Fibroblast of lung (primary cell): ENCODE data around the gene TBC1D22A. TPM values are rescaled to one million over a fixed set of nuclear protein-coding genes. Genes with fewer than 3 reads are reported as not detected.

Experiments used
- DNase-seq, 2 donors: peaks; one replicate each; pipeline versions ENCODE4 v3.0.0 to v3.0.0-alpha.2; 2010; ENCODE audit warnings: low read depth in 2 of 2
- H2AFZ ChIP-seq: 2 replicates; pipeline ENCODE4 v1.5.1; 2012; ENCODE audit warnings: low read length, control low read depth, inconsistent platforms
- H3K27ac ChIP-seq: 2 replicates; pipeline ENCODE4 v1.5.1; 2011; ENCODE audit warnings: low read length, control low read depth; ENCODE audit not compliant: insufficient read depth
- H3K27me3 ChIP-seq: 2 replicates; pipeline ENCODE4 v1.5.1; 2011; ENCODE audit warnings: mild to moderate bottlenecking, low read length; ENCODE audit not compliant: control insufficient read depth, insufficient read depth
- H3K36me3 ChIP-seq: 2 replicates; pipeline ENCODE4 v1.5.1; 2011; ENCODE audit warnings: low read length; ENCODE audit not compliant: control insufficient read depth, insufficient read depth
- H3K4me1 ChIP-seq: 2 replicates; pipeline ENCODE4 v1.5.1; 2011; ENCODE audit warnings: low read length; ENCODE audit not compliant: control insufficient read depth, insufficient read depth; ENCODE audit errors: extremely low read depth
- H3K4me2 ChIP-seq: 2 replicates; pipeline ENCODE4 v1.5.1; 2011; ENCODE audit warnings: low read length, control low read depth; ENCODE audit not compliant: insufficient read depth; ENCODE audit errors: extremely low read depth
- H3K4me3 ChIP-seq, 4 experiments: fragments of 200-600 bp in 1 of 4; sonication (generic) in 1 of 4; replicated peaks in 1 of 4; 2 replicates each; pipeline ENCODE4 v1.5.1; 2011 to 2016; ENCODE audit warnings: low read length in 4 of 4, low read depth in 3 of 4, mild to moderate bottlenecking in 3 of 4, control low read depth in 2 of 4, inconsistent platforms in 1 of 4, mixed read lengths in 1 of 4; ENCODE audit not compliant: insufficient read depth in 1 of 4; ENCODE audit errors: control extremely low read depth in 1 of 4
- H3K79me2 ChIP-seq: 2 replicates; pipeline ENCODE4 v1.5.1; 2012; ENCODE audit warnings: mild to moderate bottlenecking, low read length, inconsistent platforms; ENCODE audit not compliant: control insufficient read depth, insufficient read depth
- H3K9ac ChIP-seq: 2 replicates; pipeline ENCODE4 v1.5.1; 2011; ENCODE audit warnings: mild to moderate bottlenecking, low read length, control low read depth; ENCODE audit not compliant: insufficient read depth
- H3K9me3 ChIP-seq: 2 replicates; pipeline ENCODE4 v1.5.1; 2012; ENCODE audit warnings: low read depth, low read length; ENCODE audit not compliant: control insufficient read depth, insufficient read depth
- H4K20me1 ChIP-seq: 2 replicates; pipeline ENCODE4 v1.5.1; 2011; ENCODE audit warnings: low read length; ENCODE audit not compliant: control insufficient read depth, insufficient read depth; ENCODE audit errors: extremely low read depth
- CTCF ChIP-seq, 2 donors: IDR thresholded peaks in 1 of 2; conservative IDR thresholded peaks in 1 of 2; 1 replicate in 1 of 2; 2 replicates in 1 of 2; pipeline ENCODE4 v1.5.1; 2011 to 2012; ENCODE audit warnings: low read length in 2 of 2, control low read depth in 1 of 2, inconsistent platforms in 1 of 2, low read depth in 1 of 2, mild to moderate bottlenecking in 1 of 2
- EZH2 ChIP-seq: IDR thresholded peaks from 2 replicates; pipeline ENCODE4 v1.5.1; 2012; ENCODE audit warnings: low read length, control low read depth, mild to moderate bottlenecking; ENCODE audit errors: missing control alignments
- polyA plus RNA-seq, 2 donors: library from polyadenylated mRNA; depleted of rRNA in 1 of 2; stranded (reverse) in 1 of 2; unstranded in 1 of 2; fragments of >200 nt; gene quantifications; 2 replicates each; pipeline ENCODE4 v1.2.1, GENCODE V29; 2011 to 2012; ENCODE audit warnings: missing spikeins in 1 of 2
- total RNA-seq: library from RNA; depleted of rRNA; stranded (reverse); fragments of >200 nt; gene quantifications from 2 replicates; pipeline ENCODE4 v1.2.1, GENCODE V29; 2014

The TBC1D22A gene
- total and polyA plus RNA-seq, 2 donors (not counting 1 experiment from before 2014, with no cell fraction given) = 11.6 to 17.6 TPM

DNA sequence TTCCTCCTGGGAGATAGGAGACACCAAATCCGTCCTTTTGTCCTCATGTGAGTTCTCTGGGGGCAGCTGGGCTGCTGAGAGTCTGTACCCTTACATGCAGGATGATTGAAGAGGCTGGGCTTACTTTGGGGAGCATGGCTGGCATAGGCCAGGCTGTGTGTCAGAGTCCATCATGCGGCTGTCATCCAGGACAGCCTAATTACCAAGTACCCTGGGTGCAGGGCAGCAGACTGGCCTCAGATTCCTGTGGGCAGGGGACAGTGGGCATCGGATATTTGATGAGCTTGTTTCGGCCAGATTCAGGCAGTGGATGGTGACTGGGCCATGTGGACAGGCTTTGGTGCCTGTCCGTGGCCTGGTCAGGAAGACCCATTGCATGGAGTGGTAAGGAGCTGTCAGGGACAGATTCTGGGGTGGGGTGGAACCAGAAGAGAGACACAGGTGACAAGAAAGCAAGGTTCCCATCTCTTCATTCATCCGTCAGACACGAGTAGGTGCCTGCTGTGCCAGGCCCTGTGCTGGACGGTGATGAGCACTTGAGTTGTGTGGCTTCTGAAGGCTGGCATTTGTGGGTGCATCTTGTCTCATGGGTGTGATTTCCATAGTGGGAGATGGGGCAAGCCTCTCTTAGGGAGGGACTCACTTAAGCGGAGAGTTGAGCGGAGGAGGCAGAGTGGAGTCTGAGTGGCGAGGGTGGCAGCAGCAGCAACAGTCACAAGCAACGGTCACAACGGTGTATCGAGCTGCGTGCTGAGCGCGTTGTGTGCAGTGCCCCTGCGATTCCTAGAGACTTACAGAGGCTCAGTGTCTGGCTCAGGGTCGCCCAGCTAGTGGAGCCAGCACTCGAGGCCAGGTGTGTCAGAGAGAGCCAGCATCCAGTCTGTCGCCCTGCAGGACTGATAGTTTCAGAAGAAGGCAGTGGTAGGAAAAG, 48.7 kb downstream of the TBC1D22A start:
- no peaks in the 10 kb centered on the region for H4K20me1 ChIP-seq
- H3K79me2 ChIP-seq = no peaks in the 10 kb centered on the region
- no peak overlapping the region for H2AFZ ChIP-seq
- H3K4me2 ChIP-seq = no peak overlapping the region
- H3K4me1 ChIP-seq = peaks cover 10% of the 10 kb centered on the region
- DNase-seq = no peak
- no peak overlapping the region for H3K4me3 ChIP-seq
- TF ChIP-seq CTCF (conservative IDR thresholded peaks at IDR 0.05 in 1 of 2, IDR thresholded peaks at IDR 0.05 in 1 of 2; ENCODE audit: low read depth in 1 of 2, low read length in 2 of 2) (no peak), EZH2 (no peak)
- H3K27me3 ChIP-seq = no peaks in the 10 kb centered on the region
- H3K36me3 ChIP-seq = peaks cover 3% of the 10 kb centered on the region
- no peak overlapping the region for H3K9ac ChIP-seq
- no peaks in the 10 kb centered on the region for H3K9me3 ChIP-seq
- no peak overlapping the region for H3K27ac ChIP-seq

GRCh38 chr22:46812034-46812605, 49.7 kb downstream of the TBC1D22A start:
- Histone ChIP-seq H4K20me1 (no peaks in the 10 kb centered on the region), H3K9ac (no peak overlapping the region), H3K79me2 (peaks cover under 1% of the 10 kb centered on the region), H3K4me2 (no peak overlapping the region), H2AFZ (no peak overlapping the region), H3K36me3 (peaks cover 3% of the 10 kb centered on the region), H3K4me3 (no peak overlapping the region), H3K4me1 (peaks cover 15% of the 10 kb centered on the region), H3K9me3 (no peaks in the 10 kb centered on the region), H3K27me3 (no peaks in the 10 kb centered on the region), H3K27ac (no peak overlapping the region)
- no peak for DNase-seq
- TF ChIP-seq CTCF (conservative IDR thresholded peaks at IDR 0.05 in 1 of 2, IDR thresholded peaks at IDR 0.05 in 1 of 2; ENCODE audit: low read depth in 1 of 2, low read length in 2 of 2) (no peak), EZH2 (no peak)

- Histone ChIP-seq H3K27me3 (no peaks in the 10 kb centered on the region), H3K4me3 (no peak overlapping the region), H3K4me2 (no peak overlapping the region), H3K36me3 (no peaks in the 10 kb centered on the region), H3K79me2 (peaks cover 2% of the 10 kb centered on the region), H2AFZ (no peak overlapping the region), H4K20me1 (no peaks in the 10 kb centered on the region), H3K9ac (no peak overlapping the region), H3K9me3 (no peaks in the 10 kb centered on the region), H3K4me1 (peaks cover 15% of the 10 kb centered on the region), H3K27ac (no peak overlapping the region)
- TF ChIP-seq CTCF (conservative IDR thresholded peaks at IDR 0.05 in 1 of 2, IDR thresholded peaks at IDR 0.05 in 1 of 2; ENCODE audit: low read depth in 1 of 2, low read length in 2 of 2) (no peak), EZH2 (no peak)
- DNase-seq = no peak
These were observed 50.3 kb downstream of the TBC1D22A start for GRCh38 chr22:46812788-46813187.
